Measurements from ENCODE around the gene C19orf53.
"Not testable (repeated sequence)": the region's sequence is repeated elsewhere in the genome, so short reads cannot be mapped to it uniquely, and the experiment has no call there.

The C19orf53 gene

DNA sequence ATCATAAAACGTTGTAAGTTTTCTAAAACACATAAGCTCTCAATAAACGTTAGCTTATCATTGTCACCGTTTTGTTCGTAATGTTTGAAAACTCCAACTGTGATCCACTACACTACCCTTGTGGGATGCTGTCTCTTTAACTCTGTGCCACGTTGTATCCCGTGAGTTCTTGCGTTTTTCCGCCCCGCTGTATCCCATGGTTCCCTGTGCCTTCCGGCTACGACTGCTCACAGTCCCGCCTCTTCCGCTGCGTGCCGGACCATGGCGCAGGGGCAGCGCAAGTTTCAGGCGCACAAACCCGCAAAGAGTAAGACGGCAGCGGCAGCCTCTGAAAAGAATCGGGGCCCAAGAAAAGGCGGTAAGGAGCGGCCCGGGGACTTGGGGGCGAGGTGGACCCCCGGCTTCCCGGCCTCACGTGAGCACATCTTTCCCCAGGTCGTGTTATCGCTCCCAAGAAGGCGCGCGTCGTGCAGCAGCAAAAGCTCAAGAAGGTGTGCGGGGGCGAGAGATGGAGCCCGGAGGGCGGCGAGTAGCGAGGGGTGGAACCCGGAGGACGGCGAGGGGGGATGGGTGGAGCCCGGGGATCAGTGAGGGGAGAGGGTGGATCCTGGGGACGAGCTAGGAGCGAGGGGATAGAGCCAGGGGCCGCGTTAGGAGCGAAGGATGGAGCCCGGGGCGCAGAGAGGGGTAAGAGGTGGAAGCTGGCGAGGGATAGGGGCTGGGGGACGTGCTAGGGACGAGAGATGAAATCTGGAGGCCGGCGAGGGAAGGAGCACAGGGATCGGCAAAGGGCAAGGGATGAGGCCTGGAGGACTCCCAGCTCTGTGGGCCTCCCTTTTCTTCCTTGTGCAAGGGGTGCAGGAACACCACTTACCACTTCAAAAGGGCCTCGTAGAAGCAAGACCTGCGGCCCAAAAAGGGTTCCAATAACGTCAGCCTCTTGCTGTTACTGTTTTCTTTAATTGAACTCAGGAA, at the start of gene C19orf53:
Gene C19orf53, plus strand, starts transcription at position 240 of the 975 bp plus-strand sequence. Its CDS starts 22 bp downstream, at position 262.
- peak; percentile 100 for ATAC-seq

GRCh38 chr19:13726323-13726722, 47.9 kb upstream of the C19orf53 start:
- no peak for ATAC-seq

- no peak for ATAC-seq
Measured at GRCh38 chr19:13727798-13728197, 46.5 kb upstream of the C19orf53 start.

DNA sequence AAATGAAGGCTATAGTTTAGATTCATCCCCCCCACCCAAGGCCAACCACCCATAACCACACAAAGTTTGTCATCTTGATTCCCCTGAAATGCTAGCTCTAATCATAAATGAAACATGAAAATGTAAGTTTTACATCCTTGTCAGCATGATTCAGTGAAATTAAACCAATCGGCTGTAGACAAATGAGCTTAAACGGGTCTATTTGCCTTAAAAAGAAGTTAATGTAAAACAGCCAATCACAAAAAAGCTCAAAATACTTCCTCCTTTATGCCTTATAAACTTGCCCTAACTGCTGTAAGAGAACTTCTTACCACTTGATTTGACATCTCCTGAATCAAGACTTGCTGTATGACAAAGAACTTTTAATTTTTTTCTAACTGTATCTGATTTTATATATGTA, 44.4 kb upstream of the C19orf53 start:
- no peak for ATAC-seq

DNA sequence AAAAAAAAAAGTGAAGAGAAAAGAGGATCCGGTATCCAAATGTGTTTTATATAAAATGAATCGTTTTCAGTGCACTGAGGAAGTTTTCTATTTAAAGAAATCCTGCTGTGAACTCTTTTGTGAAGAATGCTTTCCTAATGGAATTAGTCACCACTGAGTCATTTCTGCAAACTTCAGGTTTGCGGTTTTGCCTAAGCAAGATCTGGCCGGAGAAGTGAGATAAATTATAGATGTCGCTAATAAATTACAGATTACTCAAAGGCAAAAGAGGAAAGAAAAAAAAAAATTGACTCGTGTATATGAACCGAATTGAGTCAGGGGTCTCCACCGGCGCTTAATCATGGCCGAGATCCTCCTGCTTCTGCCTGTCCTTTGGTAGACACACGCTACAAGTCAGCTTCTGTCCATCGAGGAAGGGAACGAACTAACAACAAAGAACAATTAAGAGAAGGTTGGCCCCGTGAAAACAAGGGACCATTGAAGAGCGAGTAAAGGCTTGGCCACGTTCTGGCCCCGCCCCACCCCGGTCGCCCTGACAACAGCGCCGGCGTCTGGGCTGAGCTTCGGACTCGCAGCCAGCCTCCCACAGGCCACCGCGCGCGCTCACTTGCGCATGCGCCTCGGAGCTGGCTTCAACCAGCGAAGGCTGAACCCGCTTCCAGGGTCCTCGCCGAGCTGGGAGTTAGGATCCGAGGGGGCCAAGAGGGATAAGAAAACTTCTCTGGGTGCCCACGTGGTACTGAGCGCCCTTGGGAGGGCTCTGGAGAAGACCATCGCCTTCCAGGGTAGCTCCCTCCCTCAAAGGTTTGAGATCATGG, 42.9 kb upstream of the C19orf53 start:
- peak; percentile 99 for ATAC-seq

- no peak for ATAC-seq
Measured at GRCh38 chr19:13732337-13732736, 41.9 kb upstream of the C19orf53 start.

DNA sequence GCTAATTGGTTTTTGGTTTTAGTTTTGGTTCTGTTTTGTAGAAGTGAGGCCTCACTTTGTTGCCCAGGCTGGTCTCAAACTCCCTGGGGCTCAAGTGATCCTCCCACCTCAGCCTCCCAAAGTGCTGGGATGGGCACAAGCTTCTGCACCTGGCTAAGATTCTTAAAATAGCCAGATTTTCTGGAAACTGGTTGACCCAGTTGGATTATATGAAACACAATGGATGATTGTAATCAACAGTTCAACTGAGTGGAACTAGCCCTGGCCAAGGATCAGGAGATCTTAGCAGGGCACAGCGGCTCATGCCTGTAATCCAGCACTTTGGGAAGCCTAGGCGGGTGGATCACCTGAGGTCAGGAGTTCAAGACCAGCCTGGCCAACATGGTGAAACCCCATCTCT, 39.5 kb upstream of the C19orf53 start:
- no peak for ATAC-seq

DNA sequence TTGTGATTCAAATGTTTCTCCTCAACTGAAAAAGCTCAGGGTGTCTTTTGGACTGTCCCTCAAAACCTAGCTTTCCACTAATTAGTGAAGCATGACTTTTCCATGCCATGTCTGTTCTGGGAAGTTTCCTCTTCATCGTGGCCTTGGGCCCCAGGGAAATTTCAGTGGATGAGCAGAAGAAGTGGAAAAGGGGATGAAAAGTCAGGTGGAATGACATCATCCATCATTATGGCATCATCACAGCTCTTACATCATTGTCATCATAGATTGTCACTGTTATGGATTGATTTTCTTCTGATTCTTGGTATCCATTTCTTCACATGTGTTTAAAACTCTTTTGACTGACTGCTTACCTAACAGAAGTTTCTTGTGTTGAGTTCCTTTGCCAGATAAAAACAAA, 36.2 kb upstream of the C19orf53 start:
- no peak for ATAC-seq

GRCh38 chr19:13741893-13742292, 32.4 kb upstream of the C19orf53 start:
- ATAC-seq = no peak

- ATAC-seq = no peak
Measured at GRCh38 chr19:13742756-13743155, 31.5 kb upstream of the C19orf53 start.

- ATAC-seq = no peak
Measured at GRCh38 chr19:13744174-13744573, 30.1 kb upstream of the C19orf53 start.

DNA sequence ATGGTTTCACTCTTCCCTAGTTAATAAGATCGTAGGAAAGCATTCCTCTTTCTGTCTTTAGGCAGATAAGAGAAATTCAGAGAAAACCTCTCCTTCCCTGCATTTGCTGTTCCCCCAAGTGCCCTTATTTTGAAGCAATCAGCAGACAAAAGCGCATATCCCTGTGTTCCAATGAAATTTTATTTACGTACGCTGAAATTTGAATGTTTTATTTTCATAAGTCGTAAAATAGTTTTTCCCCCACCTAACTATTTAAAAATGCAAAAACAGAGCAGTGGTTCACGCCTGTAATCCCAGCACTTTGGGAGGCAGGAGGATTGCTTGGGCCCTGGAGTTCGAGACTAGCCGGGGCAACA, 27.2 kb upstream of the C19orf53 start:
- no peak for ATAC-seq

DNA sequence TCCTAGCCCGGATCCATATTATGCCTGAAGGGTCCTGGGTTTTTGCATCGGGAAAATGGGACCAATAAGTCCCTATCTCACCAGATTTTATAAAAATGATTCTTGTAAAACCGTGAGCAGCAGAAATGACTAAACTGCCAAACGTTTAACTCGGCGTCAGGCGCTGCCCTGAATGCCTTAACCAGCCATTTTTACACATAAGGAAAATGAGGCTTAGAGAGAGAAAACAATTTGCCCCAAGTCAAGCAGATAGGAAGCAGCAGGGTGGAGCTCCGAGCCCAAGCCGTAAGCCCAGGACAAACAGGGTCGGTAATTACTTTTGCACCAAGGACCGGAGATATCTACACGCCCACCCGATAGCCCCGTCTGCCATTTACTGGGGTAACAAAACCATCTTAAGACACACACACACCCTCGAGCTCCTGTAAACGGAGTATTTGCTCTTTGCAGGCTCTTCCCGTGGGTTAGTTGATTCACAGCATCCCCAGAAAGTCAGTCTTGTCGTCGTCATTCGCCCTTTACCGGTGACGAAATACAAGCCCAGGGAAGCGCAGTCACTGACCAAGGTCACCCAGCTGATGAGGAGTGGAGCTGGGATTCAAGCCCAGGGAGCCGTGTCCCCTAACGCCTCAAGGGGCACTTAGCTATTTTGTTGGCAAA, 26.0 kb upstream of the C19orf53 start:
- ATAC-seq = peak in 1 of 2 donors; percentile 0

GRCh38 chr19:13751436-13751835, 22.8 kb upstream of the C19orf53 start:
- ATAC-seq = no peak

DNA sequence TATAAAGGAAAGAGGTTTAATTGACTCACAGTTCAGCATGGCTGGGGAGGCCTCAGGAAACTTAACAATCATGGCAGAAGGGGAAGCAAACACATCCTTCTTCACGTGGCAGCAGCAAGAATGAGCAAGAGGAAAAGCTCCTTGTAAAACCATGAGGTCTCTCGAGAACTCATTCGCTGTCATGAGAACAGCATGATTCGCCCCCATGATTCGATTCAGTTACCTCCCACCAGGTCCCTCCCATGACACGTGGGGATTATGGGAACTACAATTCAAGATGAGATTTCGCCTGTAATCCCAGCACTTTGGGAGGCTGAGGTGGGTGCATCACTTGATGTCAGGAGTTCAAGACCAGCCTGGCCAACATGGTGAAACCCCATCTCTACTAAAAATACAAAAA, 20.6 kb upstream of the C19orf53 start:
- not testable (repeated sequence) for ATAC-seq

DNA sequence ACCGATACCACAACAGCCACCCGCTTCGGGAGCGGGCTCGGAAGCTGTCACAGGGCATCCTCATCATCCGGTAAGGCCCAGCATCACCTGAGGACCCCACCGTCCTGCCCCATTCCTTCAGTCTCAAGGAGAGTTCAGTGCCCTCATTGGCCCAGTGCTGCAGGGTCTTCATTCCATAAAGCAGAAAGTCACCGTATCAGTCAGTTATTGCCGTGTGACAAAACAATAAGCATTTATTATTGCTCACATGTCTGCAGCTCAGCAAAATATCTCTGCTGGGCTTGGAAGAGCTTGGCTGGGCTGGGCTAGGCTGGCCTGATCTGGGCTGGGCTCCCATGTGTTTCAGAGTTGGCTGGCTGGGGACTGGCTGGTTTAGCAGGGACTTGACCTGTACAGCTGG, 18.0 kb upstream of the C19orf53 start:
- no peak for ATAC-seq

GRCh38 chr19:13757805-13758772, 16.2 kb upstream of the C19orf53 start:
- no peak for ATAC-seq

GRCh38 chr19:13758795-13759194, 15.5 kb upstream of the C19orf53 start:
- no peak for ATAC-seq

DNA sequence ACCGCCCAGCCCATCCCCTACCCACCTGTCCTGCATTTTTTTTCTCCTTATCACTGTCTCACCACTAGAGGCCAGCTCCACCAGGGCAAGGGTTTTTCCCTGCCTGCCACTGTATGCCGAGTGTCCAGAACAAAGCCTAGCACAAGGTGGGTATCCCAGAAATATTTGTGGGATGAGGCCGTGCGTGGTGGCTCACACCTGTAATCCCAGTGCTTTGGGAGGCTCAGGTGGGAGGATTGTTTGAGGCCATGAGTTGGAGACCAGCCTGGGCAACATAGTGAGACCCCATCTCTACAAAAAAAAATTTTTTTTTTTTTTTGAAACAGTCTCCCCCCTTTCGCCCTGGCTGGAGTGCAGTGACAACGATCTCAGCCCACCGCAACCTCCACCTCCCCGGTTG, 12.8 kb upstream of the C19orf53 start:
- ATAC-seq = no peak

DNA sequence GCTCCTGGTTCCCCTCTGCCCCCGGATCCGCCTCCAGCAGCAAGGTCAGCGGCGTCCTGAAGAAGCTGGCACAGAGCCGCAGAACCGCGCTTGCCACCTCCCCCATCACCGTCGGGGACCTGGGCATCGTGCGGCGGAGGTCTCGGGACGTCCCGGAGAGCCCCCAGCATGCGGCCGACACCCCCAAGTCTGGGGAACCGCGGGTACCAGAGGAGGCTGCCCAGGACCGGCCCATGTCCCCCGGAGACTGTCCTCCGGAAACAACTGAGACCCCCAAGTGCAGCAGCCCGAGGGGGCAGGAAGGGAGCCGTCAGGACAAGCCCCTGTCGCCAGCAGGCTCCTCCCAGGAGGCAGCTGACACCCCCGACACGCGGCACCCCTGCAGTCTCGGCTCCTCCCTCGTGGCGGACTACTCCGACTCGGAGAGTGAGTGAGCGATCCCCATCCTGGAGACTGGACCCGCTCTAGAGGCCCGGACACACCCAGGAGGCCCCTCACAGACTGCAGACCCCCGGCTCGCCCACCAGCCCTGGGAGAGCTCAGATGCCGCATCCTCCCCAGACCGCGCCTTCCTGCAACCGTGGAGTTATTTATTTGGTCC, 11.5 kb upstream of the C19orf53 start:
- no peak for ATAC-seq

DNA sequence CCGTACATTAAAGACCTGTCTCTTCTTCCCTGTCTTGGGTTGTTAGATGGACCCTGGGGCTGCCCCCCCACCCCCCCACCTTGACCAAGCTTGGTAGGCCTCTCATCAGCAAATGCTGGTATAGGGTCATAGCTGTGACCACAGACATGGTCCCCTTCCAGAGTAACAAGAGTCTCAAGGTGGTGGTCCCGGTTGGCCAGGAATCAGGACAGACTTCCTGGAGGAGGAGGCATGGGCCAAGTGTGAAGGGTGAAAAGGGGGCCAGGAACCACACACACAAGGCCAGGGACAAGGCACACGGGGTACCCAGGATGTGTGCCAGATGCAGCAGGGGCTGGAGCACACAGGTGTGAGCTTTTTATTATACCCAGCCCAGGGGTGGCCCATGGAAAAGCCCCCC, 11.0 kb upstream of the C19orf53 start:
- no peak for ATAC-seq

All from activated CD4-positive, CD25-positive, alpha-beta regulatory T cell treated with anti-CD3 and anti-CD28 coated beads, Interleukin-2, amount 50 U/mL, for 24 hours (primary cell).